RWPE2 (cell line): ENCODE measurements around the gene GGT5.
A peak's percentile ranks its signal among the peaks of the same experiment; 100 is the strongest.
"Not testable (repeated sequence)": the region's sequence is repeated elsewhere in the genome, so short reads cannot be mapped to it uniquely, and the experiment has no call there.

Experiments
- ATAC-seq: fragments of 200-7000 bp; cut with Tn5 transposase; 3 replicates; pipeline ENCODE4 v1.9.1; 2021; ENCODE audit warnings: low read depth
- DNase-seq: peaks from one replicate; pipeline ENCODE4 v3.0.0-alpha.2; 2020; ENCODE audit warnings: low spot score
- H3K27ac ChIP-seq: fragments of 450-650 bp; 2 replicates; pipeline ENCODE4 v1.5.1; 2017; ENCODE audit warnings: mild to moderate bottlenecking; ENCODE audit not compliant: poor library complexity, severe bottlenecking
- H3K27me3 ChIP-seq: fragments of 250-450 bp; sonication (Bioruptor Pico); 2 replicates; pipeline ENCODE4 v1.5.1; 2021; ENCODE audit warnings: mild to moderate bottlenecking, moderate library complexity; ENCODE audit not compliant: insufficient read depth, poor library complexity, severe bottlenecking
- H3K36me3 ChIP-seq: fragments of 250-450 bp; sonication (Bioruptor Pico); 2 replicates; pipeline ENCODE4 v1.5.1; 2020; ENCODE audit warnings: low read depth, mild to moderate bottlenecking, moderate library complexity
- H3K4me1 ChIP-seq: fragments of 250-450 bp; sonication (Bioruptor Pico); 2 replicates; pipeline ENCODE4 v1.5.1; 2021; ENCODE audit warnings: mild to moderate bottlenecking, moderate library complexity; ENCODE audit not compliant: insufficient read depth, poor library complexity, severe bottlenecking
- H3K4me3 ChIP-seq: fragments of 250-450 bp; sonication (Bioruptor Pico); 2 replicates; pipeline ENCODE4 v1.5.1; 2021; ENCODE audit warnings: mild to moderate bottlenecking, moderate library complexity; ENCODE audit not compliant: severe bottlenecking
- H3K9me3 ChIP-seq: fragments of 250-450 bp; sonication (Bioruptor Pico); 2 replicates; pipeline ENCODE4 v1.5.1; 2021; ENCODE audit warnings: mild to moderate bottlenecking, moderate library complexity; ENCODE audit not compliant: severe bottlenecking
- CTCF ChIP-seq: fragments of 450-650 bp; IDR thresholded peaks from one replicate; pipeline ENCODE4 v1.5.1; 2017; ENCODE audit warnings: mild to moderate bottlenecking, moderate library complexity; ENCODE audit not compliant: poor library complexity, severe bottlenecking

The GGT5 gene

GRCh38 chr22:24265734-24266133, 20.9 kb upstream of the GGT5 start:
- H3K27ac ChIP-seq: no peak overlapping the region
- no peak for TF ChIP-seq CTCF
- no peak for ATAC-seq

GRCh38 chr22:24264329-24264896, 19.5 kb upstream of the GGT5 start:
- not testable (repeated sequence) for ATAC-seq, H3K4me1 ChIP-seq, H3K9me3 ChIP-seq, H3K27ac ChIP-seq, DNase-seq, H3K27me3 ChIP-seq, H3K36me3 ChIP-seq, H3K4me3 ChIP-seq

More at GRCh38 chr22:24265734-24266133, 20.9 kb upstream of the GGT5 start:
- H3K4me3 ChIP-seq: no peak overlapping the region
- H3K36me3 ChIP-seq: no peaks in the 10 kb centered on the region
- no peaks in the 10 kb centered on the region for H3K27me3 ChIP-seq
- H3K4me1 ChIP-seq: no peaks in the 10 kb centered on the region
- no peaks in the 10 kb centered on the region for H3K9me3 ChIP-seq
- no peak for DNase-seq

DNA sequence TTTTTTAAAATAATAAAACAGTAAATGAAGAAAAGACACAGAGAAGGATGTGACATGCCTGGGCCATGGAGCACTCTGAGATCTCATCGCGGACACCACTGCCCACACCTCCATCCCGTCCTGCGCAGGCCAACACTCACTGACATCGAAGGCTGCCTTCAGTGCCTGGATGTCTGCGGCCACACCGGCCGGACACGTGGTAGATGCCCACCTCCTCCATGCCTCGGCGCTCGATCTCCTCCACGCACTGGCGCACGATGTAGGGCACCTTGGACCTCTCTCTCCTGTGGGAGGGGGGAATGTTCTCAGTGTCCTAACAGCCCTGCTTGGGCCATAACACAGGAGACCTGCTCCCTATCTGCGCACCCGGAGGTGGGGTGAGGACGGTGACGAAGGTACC, 18.6 kb upstream of the GGT5 start:
- not testable (repeated sequence) for DNase-seq, H3K27me3 ChIP-seq, H3K27ac ChIP-seq, H3K4me1 ChIP-seq, ATAC-seq, H3K9me3 ChIP-seq, H3K36me3 ChIP-seq, H3K4me3 ChIP-seq

- DNase-seq, H3K27me3 ChIP-seq, ATAC-seq, H3K9me3 ChIP-seq, H3K4me3 ChIP-seq, H3K36me3 ChIP-seq, H3K27ac ChIP-seq, H3K4me1 ChIP-seq: not testable (repeated sequence)
Measured at GRCh38 chr22:24262185-24262749, 17.4 kb upstream of the GGT5 start.

- not testable (repeated sequence) for H3K36me3 ChIP-seq, H3K9me3 ChIP-seq, H3K4me3 ChIP-seq, H3K27me3 ChIP-seq, H3K27ac ChIP-seq, DNase-seq, H3K4me1 ChIP-seq
- ATAC-seq: peak; percentile 42; the same call in 1 of the 3 replicates
- peak; percentile 59 for TF ChIP-seq CTCF
Measured at GRCh38 chr22:24259459-24259858, 14.6 kb upstream of the GGT5 start.

- DNase-seq, ATAC-seq, H3K4me1 ChIP-seq, H3K9me3 ChIP-seq, H3K36me3 ChIP-seq, H3K4me3 ChIP-seq, H3K27ac ChIP-seq, H3K27me3 ChIP-seq: not testable (repeated sequence)
Measured at GRCh38 chr22:24256736-24257135, 11.9 kb upstream of the GGT5 start.

DNA sequence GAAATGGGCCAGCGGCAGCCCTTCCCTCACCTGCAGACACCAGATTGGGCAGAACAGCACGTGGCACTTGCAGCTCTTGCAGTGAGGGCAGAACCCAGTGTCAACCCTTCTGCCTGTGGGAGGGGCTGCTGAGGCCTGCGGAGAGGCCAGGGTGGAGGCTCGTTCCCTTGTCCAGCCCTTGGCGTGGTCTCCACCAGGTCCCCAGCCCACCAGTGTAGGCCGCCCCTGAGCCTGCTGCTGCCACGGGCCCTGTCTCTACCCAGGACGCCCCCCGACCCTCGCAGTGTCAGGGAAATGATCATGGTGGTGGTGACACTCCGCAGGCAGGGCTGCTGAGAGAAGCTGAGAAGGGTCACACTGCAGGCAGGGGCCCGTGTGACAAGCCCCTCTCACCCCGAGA, 11.3 kb upstream of the GGT5 start:
- DNase-seq, H3K4me1 ChIP-seq, H3K27ac ChIP-seq, H3K4me3 ChIP-seq, H3K9me3 ChIP-seq, ATAC-seq, H3K36me3 ChIP-seq, H3K27me3 ChIP-seq: not testable (repeated sequence)

DNA sequence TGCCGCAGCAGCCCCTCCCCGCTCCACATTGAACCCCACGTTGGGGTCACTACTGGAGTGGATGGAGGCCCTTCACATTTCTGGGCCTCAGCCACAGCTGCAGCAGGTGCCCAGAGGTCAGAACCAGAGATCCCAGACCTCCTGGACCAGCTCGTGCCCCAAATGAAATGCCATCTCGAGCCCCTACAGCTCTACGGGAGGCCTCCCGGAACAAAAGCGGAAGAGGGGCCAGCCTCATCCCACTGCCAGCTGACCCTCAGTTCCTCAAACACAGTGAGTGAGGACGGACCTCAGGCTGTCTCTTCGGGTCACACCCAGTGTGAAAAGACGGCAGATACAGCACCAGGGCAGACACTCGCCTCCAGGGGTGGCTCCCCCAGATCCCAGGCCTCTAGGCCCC, 8.2 kb upstream of the GGT5 start:
- not testable (repeated sequence) for H3K4me3 ChIP-seq, DNase-seq, H3K9me3 ChIP-seq, ATAC-seq, H3K27ac ChIP-seq, H3K4me1 ChIP-seq, H3K36me3 ChIP-seq, H3K27me3 ChIP-seq

DNA sequence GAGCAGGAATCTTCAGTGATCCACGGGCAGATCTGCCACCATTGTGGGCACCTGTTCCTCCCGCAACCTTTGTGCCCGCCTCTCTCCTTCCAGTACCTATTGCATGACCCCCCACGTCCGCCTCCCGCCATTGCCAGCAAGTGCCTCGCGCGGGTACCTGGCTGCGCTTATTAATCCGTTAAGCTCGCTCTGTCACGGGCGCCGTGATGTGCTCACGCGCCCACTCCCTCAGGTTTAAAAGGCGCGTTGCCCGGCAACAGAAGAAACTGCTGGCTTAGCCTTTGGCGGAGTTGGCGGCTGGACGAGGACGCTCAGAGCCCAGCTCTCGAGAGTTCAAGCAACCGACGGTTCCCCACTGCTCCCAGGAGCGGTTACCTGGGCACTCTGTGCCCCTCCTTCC, 6.4 kb upstream of the GGT5 start:
- not testable (repeated sequence) for H3K27ac ChIP-seq, H3K9me3 ChIP-seq, ATAC-seq

DNA sequence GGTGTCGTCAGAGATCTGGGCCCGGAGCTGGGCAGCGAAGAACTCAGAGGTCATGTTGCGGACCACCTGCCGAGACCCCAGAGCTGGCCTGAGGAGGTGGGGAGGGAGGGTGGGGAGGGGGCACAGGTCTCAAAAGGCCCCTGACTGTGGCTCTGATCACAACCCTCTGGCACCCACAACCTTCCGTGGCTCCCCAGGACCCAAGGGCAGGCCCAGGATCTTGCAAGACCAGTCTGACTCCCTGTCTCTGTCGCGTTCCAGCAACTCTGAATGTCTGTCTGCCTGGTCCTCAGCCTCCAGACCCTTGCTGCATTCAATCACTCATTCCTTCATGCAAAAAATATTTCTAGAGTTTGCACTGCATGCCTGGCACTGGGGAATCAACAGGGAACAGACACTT, 4.5 kb upstream of the GGT5 start:
- ATAC-seq, DNase-seq, H3K27ac ChIP-seq, H3K4me3 ChIP-seq, H3K36me3 ChIP-seq, H3K4me1 ChIP-seq, H3K9me3 ChIP-seq, H3K27me3 ChIP-seq: not testable (repeated sequence)

More for the DNA sequence above, 6.4 kb upstream of the GGT5 start:
- peak; percentile 17 for DNase-seq
- H3K36me3 ChIP-seq, H3K4me3 ChIP-seq, H3K27me3 ChIP-seq, H3K4me1 ChIP-seq: not testable (repeated sequence)
